HepG2 (cell line): ENCODE data around the gene GIPC3. TPM values are rescaled to one million over a fixed set of nuclear protein-coding genes. Genes with fewer than 3 reads are reported as not detected.

Experiments
- ATAC-seq: fragments of 200-7000 bp; cut with Tn5 transposase; 3 replicates; pipeline ENCODE4 v1.9.1; 2020; ENCODE audit warnings: mild to moderate bottlenecking, moderate library complexity
- BruUV-seq: library from RNA; stranded (reverse); fragments of 400-500 nt; replicated peaks from 2 replicates; lab custom pipeline; 2021; lab: Mats Ljungman, UMichigan
- CTCF ChIA-PET: fragments of 300-600 bp; formaldehyde crosslinking; extraction: SDS; loops from one replicate; lab custom pipeline; 2021; ENCODE audit warnings: low total read pairs, inconsistent platforms, low intra/inter-chr PET ratio; lab: Yijun Ruan, JAX
- POLR2A ChIA-PET: fragments of 350-600 bp; sonication (Branson Sonifier 250); formaldehyde crosslinking; loops from one replicate; lab custom pipeline; 2020; ENCODE audit warnings: antibody characterized with exemption, inconsistent platforms; lab: Yijun Ruan, JAX
- DNase-seq: peaks from one replicate; pipeline ENCODE4 v3.0.0-alpha.2; 2015; ENCODE audit warnings: low spot score
- FAIRE-seq: peaks from 3 replicates; lab custom pipeline; 2011; peaks lifted over from hg19 to GRCh38; lab: Jason Lieb, UNC
- H2AFZ ChIP-seq: one replicate; pipeline ENCODE4 v1.6.1; 2011; ENCODE audit warnings: low read length, inconsistent platforms
- H3K27ac ChIP-seq: fragments of 300-600 bp; 3 replicates; pipeline ENCODE4 v1.8.0; 2011; ENCODE audit warnings: mixed run types, mild to moderate bottlenecking, mixed read lengths, low read length, inconsistent platforms; ENCODE audit not compliant: insufficient read depth; ENCODE audit errors: extremely low read length
- H3K27me3 ChIP-seq, 2 experiments: fragments of 200-600 bp in 1 of 2; 2 replicates in 1 of 2; 3 replicates in 1 of 2; pipeline versions ENCODE4 v1.6.0 to v1.8.0; 2011; ENCODE audit warnings: low read length in 2 of 2, mild to moderate bottlenecking in 2 of 2, moderate library complexity in 2 of 2, inconsistent platforms in 1 of 2; ENCODE audit not compliant: insufficient read depth in 2 of 2, control insufficient read depth in 1 of 2
- H3K36me3 ChIP-seq, 2 experiments: fragments of 200-600 bp in 1 of 2; replicated peaks in 1 of 2; 2 replicates in 1 of 2; 3 replicates in 1 of 2; pipeline versions ENCODE4 v1.5.1 to v1.8.0; 2011; ENCODE audit warnings: low read length in 2 of 2, inconsistent platforms in 1 of 2; ENCODE audit not compliant: insufficient read depth in 2 of 2, control insufficient read depth in 1 of 2
- H3K4me1 ChIP-seq: 2 replicates; pipeline ENCODE4 v1.5.1; 2012; ENCODE audit warnings: low read length, inconsistent platforms; ENCODE audit not compliant: insufficient read depth
- H3K4me2 ChIP-seq: 2 replicates; pipeline ENCODE4 v1.6.0; 2011; ENCODE audit warnings: low read depth, low read length, inconsistent platforms
- H3K4me3 ChIP-seq, 3 experiments: fragments of 200-600 bp in 1 of 3; sonication (generic), shearing (Covaris generic) in 1 of 3; replicated peaks in 1 of 3; 2 replicates each; pipeline ENCODE4 v1.5.1; 2011 to 2016; ENCODE audit warnings: low read length in 3 of 3, inconsistent platforms in 2 of 3, low read depth in 2 of 3, mild to moderate bottlenecking in 2 of 3, control low read depth in 1 of 3, mixed read lengths in 1 of 3; ENCODE audit not compliant: insufficient read depth in 1 of 3
- H3K79me2 ChIP-seq: one replicate; pipeline ENCODE4 v1.6.1; 2011; ENCODE audit warnings: low read length, inconsistent platforms; ENCODE audit not compliant: insufficient read depth
- H3K9ac ChIP-seq: 2 replicates; pipeline ENCODE4 v1.6.0; 2011; ENCODE audit warnings: mild to moderate bottlenecking, low read depth, low read length, inconsistent platforms; ENCODE audit not compliant: insufficient read depth
- H3K9me3 ChIP-seq: 2 replicates; pipeline ENCODE4 v1.5.1; 2012; ENCODE audit warnings: mild to moderate bottlenecking, low read length
- H4K20me1 ChIP-seq: 2 replicates; pipeline ENCODE4 v1.6.0; 2011; ENCODE audit warnings: inconsistent platforms, mild to moderate bottlenecking, low read length, moderate library complexity; ENCODE audit not compliant: insufficient read depth
- GTF2F1 ChIP-seq: fragments of 150-350 bp; IDR thresholded peaks from 2 replicates; pipeline ENCODE4 v1.6.1; 2014; ENCODE audit warnings: low read length
- KAT7 ChIP-seq: IDR thresholded peaks from 2 replicates; pipeline ENCODE4 v1.6.1; 2018; ENCODE audit warnings: borderline replicate concordance, missing compliant biosample characterization
- RFX3 ChIP-seq: IDR thresholded peaks from 2 replicates; pipeline ENCODE4 v1.6.1; 2016; ENCODE audit warnings: missing biosample characterization, missing genetic modification reagents
- RFXANK ChIP-seq: IDR thresholded peaks from 2 replicates; pipeline ENCODE4 v1.6.1; 2016
- THAP11 ChIP-seq: IDR thresholded peaks from 2 replicates; pipeline ENCODE4 v1.6.1; 2016; ENCODE audit warnings: missing biosample characterization, missing genetic modification reagents
- ZNF225 ChIP-seq: sonication (generic); formaldehyde crosslinking; IDR thresholded peaks from 2 replicates; pipeline ENCODE4 v1.4.0; 2020; ENCODE audit warnings: mild to moderate bottlenecking, missing genetic modification reagents
- ZNF230 ChIP-seq: sonication (generic); formaldehyde crosslinking; IDR thresholded peaks from 2 replicates; pipeline ENCODE4 v1.4.0; 2020; ENCODE audit warnings: mild to moderate bottlenecking, missing genetic modification reagents
- ZNF44 ChIP-seq: sonication (generic); formaldehyde crosslinking; IDR thresholded peaks from 2 replicates; pipeline ENCODE4 v1.5.1; 2020; ENCODE audit warnings: mild to moderate bottlenecking, missing genetic modification reagents
- ZNF781 ChIP-seq: sonication (generic); formaldehyde crosslinking; IDR thresholded peaks from 2 replicates; pipeline ENCODE4 v1.5.1; 2020; ENCODE audit warnings: borderline replicate concordance, mild to moderate bottlenecking, missing genetic modification reagents; ENCODE audit errors: not compliant biosample characterization
- WGBS: methylation state at CpG from one replicate; pipeline ENCODE4 v1.1.6; 2017; ENCODE audit warnings: low lambda C conversion rate; 5-methylcytosine and 5-hydroxymethylcytosine counted together
- in situ Hi-C: cut with HindIII; loops from 2 replicates; pipeline ENCODE4 v1.10.0; 2017; ENCODE audit warnings: low pct_unique_long_range_greater_than_20kb; ENCODE audit not compliant: extremely low pct_ligation_motif_present
- intact Hi-C: fragments of 100-400 bp; cut with micrococcal nuclease; formaldehyde crosslinking; loops from one replicate; pipeline ENCODE4 v1.10.0; 2022; ENCODE audit not compliant: unreplicated experiment
- polyA plus RNA-seq, 8 experiments: library from polyadenylated mRNA; depleted of rRNA in 3 of 8; stranded (reverse) in 7 of 8; unstranded in 1 of 8; fragments of >200 nt; fragmentation: Illumina TruSeq in 4 of 8; extraction: Trizol in 4 of 8; gene quantifications; 2 replicates each; pipeline versions ENCODE4 v1.2.1 to v1.2.3, GENCODE V29; 2011 to 2016; ENCODE audit warnings: low read depth in 4 of 8, missing spikeins in 1 of 8, mixed read lengths in 1 of 8; ENCODE audit not compliant: insufficient read depth in 1 of 8
- small RNA-seq, 3 experiments: library from RNA; depleted of rRNA; stranded (forward); fragments of <200 nt; gene quantifications; one replicate each; pipeline ENCODE3, GENCODE V24; 2012; ENCODE audit warnings: low read depth in 2 of 3, low replicate concordance in 1 of 3; ENCODE audit not compliant: insufficient read length in 3 of 3, insufficient read depth in 2 of 3
- total RNA-seq, 5 experiments: library from RNA; depleted of rRNA; stranded (reverse); fragments of >200 nt; fragmentation: Illumina TruSeq; extraction: Trizol; gene quantifications; 2 replicates each; pipeline ENCODE4 v1.2.3, GENCODE V29; 2016; ENCODE audit warnings: low read depth in 1 of 5
- TF ChIP-seq, protein P1 (sequence below): sonication (generic); formaldehyde crosslinking; IDR thresholded peaks from 2 replicates; pipeline ENCODE4 v1.9.0; 2021; ENCODE audit warnings: missing genetic modification reagents, borderline replicate concordance
- TF ChIP-seq, protein P2 (sequence below): sonication (generic); formaldehyde crosslinking; IDR thresholded peaks from 2 replicates; pipeline ENCODE4 v1.5.0; 2020; ENCODE audit warnings: missing genetic modification reagents, mild to moderate bottlenecking, borderline replicate concordance

Gene GIPC3
- total and polyA plus RNA-seq, 2 of the 13 experiments (the other 11 are each of a cell fraction or from before 2014, with no cell fraction given): 0.05 TPM; not detected in 1

DNA sequence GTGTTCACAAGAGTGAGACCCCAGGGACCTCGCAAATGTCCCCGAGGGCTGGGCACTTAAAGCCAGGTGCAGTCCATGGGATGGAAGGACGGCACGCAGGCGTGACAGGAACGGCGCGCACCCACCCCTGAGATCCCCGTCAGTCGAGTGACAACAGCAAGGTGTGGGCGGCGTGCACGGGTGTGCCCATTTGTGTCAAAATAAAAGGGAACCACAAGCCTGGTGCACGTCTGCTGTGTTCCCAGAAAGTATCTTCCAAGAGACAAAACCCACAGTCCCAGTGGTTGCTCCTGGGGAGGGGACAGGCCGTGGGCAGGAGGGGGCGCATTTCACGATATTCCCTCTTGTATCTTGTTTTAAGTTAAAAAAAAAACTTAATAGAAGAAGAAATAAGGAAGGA lies 57.0 kb downstream of the GIPC3 start:
- no peak for ATAC-seq
- H3K27ac ChIP-seq: no peak overlapping the region
- in situ Hi-C loops: no loop called here
- H3K9ac ChIP-seq: no peak overlapping the region
- BruUV-seq: no TSS peak
- H3K9me3 ChIP-seq: no peaks in the 10 kb centered on the region
- TF ChIP-seq RFX3: no peak
- no peak for TF ChIP-seq THAP11 (CRISPR knock-in tag)
- TF ChIP-seq, protein P1, sequence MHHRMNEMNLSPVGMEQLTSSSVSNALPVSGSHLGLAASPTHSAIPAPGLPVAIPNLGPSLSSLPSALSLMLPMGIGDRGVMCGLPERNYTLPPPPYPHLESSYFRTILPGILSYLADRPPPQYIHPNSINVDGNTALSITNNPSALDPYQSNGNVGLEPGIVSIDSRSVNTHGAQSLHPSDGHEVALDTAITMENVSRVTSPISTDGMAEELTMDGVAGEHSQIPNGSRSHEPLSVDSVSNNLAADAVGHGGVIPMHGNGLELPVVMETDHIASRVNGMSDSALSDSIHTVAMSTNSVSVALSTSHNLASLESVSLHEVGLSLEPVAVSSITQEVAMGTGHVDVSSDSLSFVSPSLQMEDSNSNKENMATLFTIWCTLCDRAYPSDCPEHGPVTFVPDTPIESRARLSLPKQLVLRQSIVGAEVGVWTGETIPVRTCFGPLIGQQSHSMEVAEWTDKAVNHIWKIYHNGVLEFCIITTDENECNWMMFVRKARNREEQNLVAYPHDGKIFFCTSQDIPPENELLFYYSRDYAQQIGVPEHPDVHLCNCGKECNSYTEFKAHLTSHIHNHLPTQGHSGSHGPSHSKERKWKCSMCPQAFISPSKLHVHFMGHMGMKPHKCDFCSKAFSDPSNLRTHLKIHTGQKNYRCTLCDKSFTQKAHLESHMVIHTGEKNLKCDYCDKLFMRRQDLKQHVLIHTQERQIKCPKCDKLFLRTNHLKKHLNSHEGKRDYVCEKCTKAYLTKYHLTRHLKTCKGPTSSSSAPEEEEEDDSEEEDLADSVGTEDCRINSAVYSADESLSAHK (CRISPR knock-in tag): no peak
- TF ChIP-seq, protein P2, sequence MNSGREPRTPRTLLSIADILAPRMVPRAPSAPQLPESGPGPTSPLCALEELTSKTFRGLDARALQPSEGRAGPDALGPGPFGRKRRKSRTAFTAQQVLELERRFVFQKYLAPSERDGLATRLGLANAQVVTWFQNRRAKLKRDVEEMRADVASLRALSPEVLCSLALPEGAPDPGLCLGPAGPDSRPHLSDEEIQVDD (CRISPR knock-in tag): no peak
- TF ChIP-seq KAT7: no peak
- no peak for TF ChIP-seq ZNF781 (CRISPR knock-in tag)
- no peak for TF ChIP-seq ZNF225 (CRISPR knock-in tag)
- TF ChIP-seq ZNF230: no peak
- no peak for TF ChIP-seq GTF2F1
- TF ChIP-seq ZNF44 (CRISPR knock-in tag): no peak
- TF ChIP-seq RFXANK (CRISPR knock-in tag): no peak
- no peaks in the 10 kb centered on the region for H3K79me2 ChIP-seq
- H3K4me2 ChIP-seq: no peak overlapping the region
- CTCF ChIA-PET: no interaction called here
- H3K36me3 ChIP-seq: peaks cover 3% of the 10 kb centered on the region in 2 experiments; a peak in 2 of 5 replicates
- H4K20me1 ChIP-seq: no peaks in the 10 kb centered on the region
- no peak overlapping the region for H2AFZ ChIP-seq
- intact Hi-C loops: no loop called here
- H3K27me3 ChIP-seq: no peaks in the 10 kb centered on the region
- no peak overlapping the region for H3K4me3 ChIP-seq
- H3K4me1 ChIP-seq: no peaks in the 10 kb centered on the region
- FAIRE-seq: no peak
- POLR2A ChIA-PET: no interaction called here
- DNase-seq: no peak
- 97% methylated on average over 17 of the region's 17 CpGs for WGBS

Small RNA genes lying within 50 kb of the gene (small RNA-seq; reads per million reads assigned to genes)
- gene AC005786.1: 0 to 0.97 (median 0) reads per million in 3 experiments

Other genes starting within 250 kb of the GIPC3 start
- 2.5 and 2.9 TPM in 2 replicates for gene NFIC, start 218.9 kb upstream of the GIPC3 start, total RNA-seq (2016; rRNA removed; fragmentation: Illumina TruSeq; extraction: Trizol)
- gene NFIC, start 218.9 kb upstream of the GIPC3 start, polyA plus RNA-seq (2011; rRNA removed): 1.3 and 1.6 TPM in 2 replicates
- 47.4 and 70.6 TPM in 2 replicates for gene SMIM24, start 105.0 kb upstream of the GIPC3 start, total RNA-seq (2016; rRNA removed; fragmentation: Illumina TruSeq; extraction: Trizol)
- gene SMIM24, start 105.0 kb upstream of the GIPC3 start, polyA plus RNA-seq (2011; rRNA removed): 9.0 and 11.2 TPM in 2 replicates
- not detected in 2 replicates for gene SMIM44, start 102.0 kb upstream of the GIPC3 start, total RNA-seq (2016; rRNA removed; fragmentation: Illumina TruSeq; extraction: Trizol)
- not detected in 2 replicates for gene SMIM44, start 102.0 kb upstream of the GIPC3 start, polyA plus RNA-seq (2011; rRNA removed)
- 10.3 and 13.7 TPM in 2 replicates for gene DOHH, start 84.8 kb upstream of the GIPC3 start, total RNA-seq (2016; rRNA removed; fragmentation: Illumina TruSeq; extraction: Trizol)
- 3.5 and 4.8 TPM in 2 replicates for gene DOHH, start 84.8 kb upstream of the GIPC3 start, polyA plus RNA-seq (2011; rRNA removed)
- gene FZR1, start 79.2 kb upstream of the GIPC3 start, total RNA-seq (2016; rRNA removed; fragmentation: Illumina TruSeq; extraction: Trizol): 18.3 and 29.0 TPM in 2 replicates
- gene FZR1, start 79.2 kb upstream of the GIPC3 start, polyA plus RNA-seq (2011; rRNA removed): 30.8 and 39.2 TPM in 2 replicates
- gene TEKTIP1, start 46.3 kb upstream of the GIPC3 start, total RNA-seq (2016; rRNA removed; fragmentation: Illumina TruSeq; extraction: Trizol): not detected in 2 replicates
- not detected in 2 replicates for gene TEKTIP1, start 46.3 kb upstream of the GIPC3 start, polyA plus RNA-seq (2011; rRNA removed)
- 14.0 and 29.1 TPM in 2 replicates for gene MFSD12, start 27.9 kb upstream of the GIPC3 start, total RNA-seq (2016; rRNA removed; fragmentation: Illumina TruSeq; extraction: Trizol)
- gene MFSD12, start 27.9 kb upstream of the GIPC3 start, polyA plus RNA-seq (2011; rRNA removed): 27.2 and 37.0 TPM in 2 replicates
- gene HMG20B, start 12.5 kb upstream of the GIPC3 start, total RNA-seq (2016; rRNA removed; fragmentation: Illumina TruSeq; extraction: Trizol): 23.0 and 29.2 TPM in 2 replicates
- 23.9 and 24.8 TPM in 2 replicates for gene HMG20B, start 12.5 kb upstream of the GIPC3 start, polyA plus RNA-seq (2011; rRNA removed)
- gene TBXA2R, start 21.4 kb downstream of the GIPC3 start, total RNA-seq (2016; rRNA removed; fragmentation: Illumina TruSeq; extraction: Trizol): not detected in 2 replicates
- 0.05 and 0.09 TPM in 2 replicates for gene TBXA2R, start 21.4 kb downstream of the GIPC3 start, polyA plus RNA-seq (2011; rRNA removed)
- gene CACTIN, start 41.3 kb downstream of the GIPC3 start, total RNA-seq (2016; rRNA removed; fragmentation: Illumina TruSeq; extraction: Trizol): 11.1 and 16.6 TPM in 2 replicates
- 10.0 and 11.5 TPM in 2 replicates for gene CACTIN, start 41.3 kb downstream of the GIPC3 start, polyA plus RNA-seq (2011; rRNA removed)
- 4.3 and 5.2 TPM in 2 replicates for gene PIP5K1C, start 115.0 kb downstream of the GIPC3 start, total RNA-seq (2016; rRNA removed; fragmentation: Illumina TruSeq; extraction: Trizol)
- 3.6 and 4.8 TPM in 2 replicates for gene PIP5K1C, start 115.0 kb downstream of the GIPC3 start, polyA plus RNA-seq (2011; rRNA removed)
- gene TJP3, start 122.9 kb downstream of the GIPC3 start, total RNA-seq (2016; rRNA removed; fragmentation: Illumina TruSeq; extraction: Trizol): 20.6 and 21.5 TPM in 2 replicates
- 2.3 and 3.3 TPM in 2 replicates for gene TJP3, start 122.9 kb downstream of the GIPC3 start, polyA plus RNA-seq (2011; rRNA removed)
- gene APBA3, start 176.2 kb downstream of the GIPC3 start, total RNA-seq (2016; rRNA removed; fragmentation: Illumina TruSeq; extraction: Trizol): 12.9 and 14.3 TPM in 2 replicates
- gene APBA3, start 176.2 kb downstream of the GIPC3 start, polyA plus RNA-seq (2011; rRNA removed): 14.2 and 18.7 TPM in 2 replicates
- gene MRPL54, start 177.2 kb downstream of the GIPC3 start, total RNA-seq (2016; rRNA removed; fragmentation: Illumina TruSeq; extraction: Trizol): 66.9 and 85.6 TPM in 2 replicates
- 36.8 and 37.2 TPM in 2 replicates for gene MRPL54, start 177.2 kb downstream of the GIPC3 start, polyA plus RNA-seq (2011; rRNA removed)
- gene RAX2, start 186.8 kb downstream of the GIPC3 start, total RNA-seq (2016; rRNA removed; fragmentation: Illumina TruSeq; extraction: Trizol): not detected in 2 replicates
- gene RAX2, start 186.8 kb downstream of the GIPC3 start, polyA plus RNA-seq (2011; rRNA removed): not detected in 2 replicates
- gene MATK, start 200.9 kb downstream of the GIPC3 start, total RNA-seq (2016; rRNA removed; fragmentation: Illumina TruSeq; extraction: Trizol): not detected in 2 replicates
- 0.09 TPM in 2 replicates for gene MATK, start 200.9 kb downstream of the GIPC3 start, polyA plus RNA-seq (2011; rRNA removed)